K562 (cell line): ENCODE data around the gene RAB2B. TPM values are rescaled to one million over a fixed set of nuclear protein-coding genes. Genes with fewer than 3 reads are reported as not detected.

Source experiments
- ATAC-seq: fragments of 200-7000 bp; cut with Tn5 transposase; 3 replicates; pipeline ENCODE4 v1.9.1; 2020; ENCODE audit warnings: moderate library complexity
- BruUV-seq: library from RNA; stranded (reverse); fragments of 400-500 nt; replicated peaks from 2 replicates; lab custom pipeline; 2021; lab: Mats Ljungman, UMichigan
- CTCF ChIA-PET: fragments of 300-600 bp; formaldehyde crosslinking; extraction: SDS; loops from one replicate; lab custom pipeline; 2021; ENCODE audit warnings: low intra/inter-chr PET ratio; lab: Yijun Ruan, JAX
- POLR2A ChIA-PET: fragments of 300-600, 350-650 bp; sonication (Branson Sonifier 250); formaldehyde crosslinking; extraction: SDS; loops from one replicate; lab custom pipeline; 2021; ENCODE audit warnings: antibody characterized with exemption, inconsistent platforms; lab: Yijun Ruan, JAX
- DNase-seq, 4 experiments: peaks; one replicate each; pipeline versions ENCODE4 v3.0.0 to v3.0.0-alpha.2; 2011 to 2018; ENCODE audit warnings: low spot score in 3 of 4, mixed read lengths in 3 of 4; ENCODE audit errors: extremely low read depth in 1 of 4
- FAIRE-seq: peaks from 2 replicates; lab custom pipeline; 2011; peaks lifted over from hg19 to GRCh38; lab: Jason Lieb, UNC
- H2AFZ ChIP-seq: 2 replicates; pipeline ENCODE4 v1.6.0; 2011; ENCODE audit warnings: low read depth, low read length, control low read depth, inconsistent platforms
- H3K27ac ChIP-seq: fragments of 200-600 bp; 3 replicates; pipeline ENCODE4 v1.8.0; 2011; ENCODE audit warnings: low read depth, mild to moderate bottlenecking, control low read depth, inconsistent platforms, low read length, moderate library complexity, mixed read lengths; ENCODE audit errors: extremely low read depth
- H3K27me3 ChIP-seq, 2 experiments: fragments of 300-600 bp in 1 of 2; 2 replicates in 1 of 2; 3 replicates in 1 of 2; pipeline versions ENCODE4 v1.6.0 to v1.8.0; 2011; ENCODE audit warnings: inconsistent platforms in 2 of 2, low read length in 2 of 2, mild to moderate bottlenecking in 1 of 2, mixed read lengths in 1 of 2, moderate library complexity in 1 of 2; ENCODE audit not compliant: control insufficient read depth in 2 of 2, insufficient read depth in 2 of 2
- H3K36me3 ChIP-seq: fragments of 300-600 bp; 3 replicates; pipeline ENCODE4 v1.8.0; 2011; ENCODE audit warnings: mild to moderate bottlenecking, low read length, inconsistent platforms; ENCODE audit not compliant: control insufficient read depth, insufficient read depth
- H3K4me1 ChIP-seq, 2 experiments: fragments of 200-600 bp in 1 of 2; replicated peaks in 1 of 2; 2 replicates in 1 of 2; 3 replicates in 1 of 2; pipeline versions ENCODE4 v1.5.1 to v1.8.0; 2011; ENCODE audit warnings: inconsistent platforms in 2 of 2, low read length in 2 of 2, mild to moderate bottlenecking in 1 of 2, mixed read lengths in 1 of 2, moderate library complexity in 1 of 2; ENCODE audit not compliant: control insufficient read depth in 2 of 2, insufficient read depth in 2 of 2
- H3K4me2 ChIP-seq: 2 replicates; pipeline ENCODE4 v1.6.1; 2011; ENCODE audit warnings: low read length, control low read depth, inconsistent platforms, mixed read lengths; ENCODE audit not compliant: insufficient read depth
- H3K4me3 ChIP-seq: fragments of 200-600 bp; sonication (generic), shearing (Covaris generic); 2 replicates; pipeline ENCODE4 v1.5.1; 2016; ENCODE audit warnings: control low read depth, inconsistent platforms
- H3K79me2 ChIP-seq: fragments of 200-600 bp; 3 replicates; pipeline ENCODE4 v1.8.0; 2011; ENCODE audit warnings: low read length, inconsistent platforms; ENCODE audit not compliant: control insufficient read depth, insufficient read depth
- H3K9ac ChIP-seq, 2 experiments: 2 replicates each; pipeline versions ENCODE4 v1.6.0 to v1.6.1; 2011; ENCODE audit warnings: low read depth in 2 of 2, low read length in 2 of 2, control low read depth in 1 of 2, inconsistent platforms in 1 of 2, mild to moderate bottlenecking in 1 of 2, mixed read lengths in 1 of 2; ENCODE audit not compliant: insufficient read depth in 1 of 2
- H3K9me1 ChIP-seq: one replicate; pipeline ENCODE4 v1.6.0; 2011; ENCODE audit warnings: inconsistent platforms, mild to moderate bottlenecking, low read length, moderate library complexity; ENCODE audit not compliant: control insufficient read depth, insufficient read depth
- H3K9me3 ChIP-seq: replicated peaks from 2 replicates; pipeline ENCODE4 v1.5.1; 2011; ENCODE audit warnings: low read depth, low read length, inconsistent platforms; ENCODE audit not compliant: control insufficient read depth, insufficient read depth
- H4K20me1 ChIP-seq: replicated peaks from 2 replicates; pipeline ENCODE4 v1.6.1; 2011; ENCODE audit warnings: low read length, inconsistent platforms, mixed read lengths; ENCODE audit not compliant: control insufficient read depth, insufficient read depth
- ATF7 ChIP-seq: fragments of 450-650 bp; IDR thresholded peaks from 2 replicates; pipeline ENCODE4 v1.7.1; 2014; ENCODE audit warnings: mild to moderate bottlenecking, moderate library complexity
- CEBPB ChIP-seq: fragments of 450-650 bp; IDR thresholded peaks from 2 replicates; pipeline ENCODE4 v1.6.1; 2016; ENCODE audit warnings: missing genetic modification characterization, missing compliant biosample characterization
- EP400 ChIP-seq: fragments of 450-650 bp; IDR thresholded peaks from 2 replicates; pipeline ENCODE4 v1.6.1; 2017; ENCODE audit warnings: antibody characterized with exemption, mild to moderate bottlenecking, moderate library complexity
- JUN ChIP-seq, 2 experiments: sonication (generic) in 1 of 2; formaldehyde crosslinking in 1 of 2; IDR thresholded peaks; 2 replicates each; pipeline versions ENCODE4 v1.6.1 to v1.8.0; 2012 to 2022; ENCODE audit warnings: borderline replicate concordance in 2 of 2, mild to moderate bottlenecking in 2 of 2, improper control_type of control experiment in 1 of 2, low read depth in 1 of 2, low read length in 1 of 2, missing genetic modification reagents in 1 of 2
- PHF8 ChIP-seq: fragments of 200-600 bp; sonication (generic); IDR thresholded peaks from 2 replicates; pipeline ENCODE4 v1.6.1; 2012; ENCODE audit warnings: mixed run types, mild to moderate bottlenecking, inconsistent platforms, low read length, moderate library complexity, borderline replicate concordance
- POU5F1 ChIP-seq: fragments of 150-350 bp; IDR thresholded peaks from 2 replicates; pipeline ENCODE4 v1.6.1; 2014; ENCODE audit warnings: borderline replicate concordance, low read length, low read depth, mild to moderate bottlenecking; ENCODE audit not compliant: partially characterized antibody
- SRSF1 ChIP-seq: fragments of 200-400 bp; formaldehyde crosslinking; IDR thresholded peaks from 2 replicates; pipeline ENCODE4 v1.6.1; 2017; ENCODE audit warnings: mild to moderate bottlenecking, low read depth, low read length, moderate library complexity
- WGBS: fragments of 100-300 bp; shearing (Covaris generic); methylation state at CpG from one replicate; pipeline ENCODE4 v1.1.6; 2016; ENCODE audit warnings: low coverage, mixed read lengths; ENCODE audit not compliant: insufficient coverage; ENCODE audit errors: missing lambda C conversion rate; 5-methylcytosine and 5-hydroxymethylcytosine counted together
- in situ Hi-C: fragments of 300-500 bp; cut with MboI; formaldehyde crosslinking; loops from 4 replicates; pipeline ENCODE4 v1.15.0; 2018; ENCODE audit warnings: inconsistent platforms, mixed read lengths
- intact Hi-C: fragments of 100-400 bp; cut with micrococcal nuclease; formaldehyde crosslinking; loops from 2 replicates; pipeline ENCODE4 v1.14.2; 2022
- polyA plus RNA-seq, 8 experiments: library from polyadenylated mRNA; depleted of rRNA in 4 of 8; stranded (reverse) in 5 of 8; unstranded in 3 of 8; fragments of >200 nt; fragmentation: Nextera tagmentation in 2 of 8; fragmentation: Illumina TruSeq in 1 of 8; extraction: Ambion mirVana in 2 of 8; extraction: Trizol in 1 of 8; gene quantifications; 2 replicates each; pipeline versions ENCODE4 v1.2.1 to v1.2.3, GENCODE V29; 2011 to 2014; ENCODE audit warnings: inconsistent platforms in 1 of 8, missing spikeins in 1 of 8
- total RNA-seq, 7 experiments: library from RNA; depleted of rRNA in 6 of 7; stranded (reverse); fragments of >200 nt in 6 of 7; fragmentation: Illumina TruSeq in 2 of 7; extraction: Trizol in 2 of 7; gene quantifications; 2 replicates each; pipeline versions ENCODE4 v1.2.1 to v1.2.3, GENCODE V29; 2011 to 2021; ENCODE audit warnings: low replicate concordance in 1 of 7
- TF ChIP-seq, protein P1 (sequence below), 2 experiments: fragments of 450-650 bp in 1 of 2; IDR thresholded peaks; 2 replicates each; pipeline ENCODE4 v1.6.1; 2011 to 2017; ENCODE audit warnings: low read depth in 2 of 2, antibody characterized with exemption in 1 of 2, borderline replicate concordance in 1 of 2, low read length in 1 of 2, mild to moderate bottlenecking in 1 of 2, mixed read lengths in 1 of 2; ENCODE audit not compliant: control insufficient read depth in 1 of 2

Gene RAB2B
- total and polyA plus RNA-seq, 9 of the 15 experiments (the other 6 are each of a cell fraction or from before 2014, with no cell fraction given): 4.6 to 19.8 (median 9.8) TPM

DNA sequence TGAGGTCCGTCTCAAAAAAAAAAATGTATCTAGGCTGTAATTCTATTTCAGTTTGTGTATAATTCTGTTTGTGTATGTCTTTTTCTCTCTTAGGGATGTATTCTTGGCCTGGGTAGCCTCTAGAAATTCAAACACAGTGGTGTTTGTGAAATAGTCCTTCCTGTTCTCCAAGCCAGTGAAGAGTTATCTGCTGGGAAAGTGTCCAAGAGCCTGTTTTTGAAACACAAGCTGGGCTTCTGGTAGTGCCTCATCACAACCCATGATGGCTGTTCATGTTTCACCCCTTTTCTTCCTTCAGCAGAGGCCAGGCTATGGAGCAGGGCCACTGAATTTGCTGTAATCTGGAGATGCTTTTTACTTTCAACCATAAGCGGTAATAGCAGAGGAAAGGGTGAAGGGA, 19.7 kb upstream of the RAB2B start:
- Histone ChIP-seq H3K36me3 (peaks cover 77% of the 10 kb centered on the region), H3K27me3 (no peaks in the 10 kb centered on the region), H2AFZ (no peak overlapping the region), H3K9me1 (no peaks in the 10 kb centered on the region), H3K9ac (no peak overlapping the region), H3K9me3 (no peaks in the 10 kb centered on the region), H3K4me3 (no peak overlapping the region), H4K20me1 (no peaks in the 10 kb centered on the region; the same call in 1 of the 2 replicates), H3K4me1 (no peaks in the 10 kb centered on the region), H3K79me2 (no peaks in the 10 kb centered on the region), H3K27ac (no peak overlapping the region), H3K4me2 (no peak overlapping the region)
- DNase-seq: no peak
- ATAC-seq: no peak
- POLR2A ChIA-PET: no interaction called here
- in situ Hi-C loops: no loop called here
- no peak for FAIRE-seq
- intact Hi-C loops: no loop called here
- TF ChIP-seq POU5F1 (no peak), PHF8 (no peak)
- no TSS peak for BruUV-seq
- CTCF ChIA-PET: no interaction called here
- 66% methylated on average over 2 of the region's 2 CpGs for WGBS

DNA sequence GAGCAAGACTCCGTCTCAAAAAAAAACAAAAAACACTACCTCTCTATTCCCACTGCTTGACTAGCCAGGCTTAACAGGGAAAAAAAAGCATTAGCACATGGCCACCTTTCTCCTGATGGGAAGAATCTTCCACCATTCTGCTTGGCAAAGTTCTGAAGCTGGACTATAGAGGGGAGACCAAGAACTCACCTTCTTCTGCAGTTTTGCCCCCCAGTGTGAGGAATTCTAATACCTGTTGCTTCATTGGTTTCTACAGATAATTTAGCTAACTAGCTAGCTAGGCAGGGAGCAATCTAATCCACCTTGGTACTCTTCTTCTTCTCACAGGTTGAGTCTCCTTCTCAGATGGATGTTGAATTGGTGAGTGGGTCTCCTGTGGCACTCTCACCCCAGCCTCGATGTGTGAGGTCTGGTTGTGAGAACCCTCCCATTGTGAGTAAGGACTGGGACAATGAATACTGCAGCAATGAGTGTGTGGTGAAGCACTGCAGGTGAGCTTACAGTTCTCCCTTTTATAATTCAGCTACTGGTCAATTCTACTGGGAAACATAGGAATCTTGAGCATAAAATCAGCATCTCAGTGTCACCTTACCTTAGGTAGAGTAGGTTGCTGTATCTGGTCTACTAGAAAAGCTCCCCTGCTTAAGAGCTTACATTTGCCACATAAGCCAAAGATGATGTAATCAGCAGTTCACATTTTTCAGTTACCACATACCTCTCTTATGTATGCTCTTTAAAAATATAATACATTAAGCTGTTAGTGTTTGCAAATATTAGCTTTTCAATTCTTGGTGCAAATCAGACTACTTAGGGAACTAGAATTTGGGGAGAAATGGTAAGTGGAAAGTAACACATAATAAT, 18.4 kb upstream of the RAB2B start:
- H3K4me2 ChIP-seq: no peak overlapping the region
- no peaks in the 10 kb centered on the region for H3K9me3 ChIP-seq
- no peaks in the 10 kb centered on the region for H3K27me3 ChIP-seq
- no peaks in the 10 kb centered on the region for H3K79me2 ChIP-seq
- no peaks in the 10 kb centered on the region for H3K9me1 ChIP-seq
- no peak for DNase-seq
- no TSS peak for BruUV-seq
- no peak for FAIRE-seq
- no peak overlapping the region for H3K9ac ChIP-seq
- POLR2A ChIA-PET: interaction anchor here (0.6 to 1.0 kb wide), 3 partner anchors 14 to 91 kb away, joined by 3 read pairs; partner anchors contain the start of gene METTL3
- no peaks in the 10 kb centered on the region for H3K4me1 ChIP-seq
- peaks cover 72% of the 10 kb centered on the region for H3K36me3 ChIP-seq
- H3K27ac ChIP-seq: no peak overlapping the region; the same call in 2 of the 3 replicates
- ATAC-seq: no peak
- WGBS: 39% methylated on average over 2 of the region's 2 CpGs
- H2AFZ ChIP-seq: no peak overlapping the region
- intact Hi-C loops: no loop called here
- no peaks in the 10 kb centered on the region; the same call in 1 of the 2 replicates for H4K20me1 ChIP-seq
- in situ Hi-C loops: no loop called here
- CTCF ChIA-PET: no interaction called here
- H3K4me3 ChIP-seq: no peak overlapping the region
- TF ChIP-seq EP400 (no peak), SRSF1 (no peak), CEBPB (peak; percentile 20; the same call in 1 of the 2 replicates), JUN (IDR thresholded peaks at IDR 0.05; ENCODE audit: borderline replicate concordance, low read depth, low read length) (no peak), JUN (CRISPR knock-in tag; IDR thresholded peaks at IDR 0.05; ENCODE audit: borderline replicate concordance) (no peak), ATF7 (0 out of 2 replicates have a peak, but pooled peaks have one; percentile 32)
- TF ChIP-seq, protein P1, sequence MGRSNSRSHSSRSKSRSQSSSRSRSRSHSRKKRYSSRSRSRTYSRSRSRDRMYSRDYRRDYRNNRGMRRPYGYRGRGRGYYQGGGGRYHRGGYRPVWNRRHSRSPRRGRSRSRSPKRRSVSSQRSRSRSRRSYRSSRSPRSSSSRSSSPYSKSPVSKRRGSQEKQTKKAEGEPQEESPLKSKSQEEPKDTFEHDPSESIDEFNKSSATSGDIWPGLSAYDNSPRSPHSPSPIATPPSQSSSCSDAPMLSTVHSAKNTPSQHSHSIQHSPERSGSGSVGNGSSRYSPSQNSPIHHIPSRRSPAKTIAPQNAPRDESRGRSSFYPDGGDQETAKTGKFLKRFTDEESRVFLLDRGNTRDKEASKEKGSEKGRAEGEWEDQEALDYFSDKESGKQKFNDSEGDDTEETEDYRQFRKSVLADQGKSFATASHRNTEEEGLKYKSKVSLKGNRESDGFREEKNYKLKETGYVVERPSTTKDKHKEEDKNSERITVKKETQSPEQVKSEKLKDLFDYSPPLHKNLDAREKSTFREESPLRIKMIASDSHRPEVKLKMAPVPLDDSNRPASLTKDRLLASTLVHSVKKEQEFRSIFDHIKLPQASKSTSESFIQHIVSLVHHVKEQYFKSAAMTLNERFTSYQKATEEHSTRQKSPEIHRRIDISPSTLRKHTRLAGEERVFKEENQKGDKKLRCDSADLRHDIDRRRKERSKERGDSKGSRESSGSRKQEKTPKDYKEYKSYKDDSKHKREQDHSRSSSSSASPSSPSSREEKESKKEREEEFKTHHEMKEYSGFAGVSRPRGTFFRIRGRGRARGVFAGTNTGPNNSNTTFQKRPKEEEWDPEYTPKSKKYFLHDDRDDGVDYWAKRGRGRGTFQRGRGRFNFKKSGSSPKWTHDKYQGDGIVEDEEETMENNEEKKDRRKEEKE (IDR thresholded peaks at IDR 0.05; ENCODE audit: borderline replicate concordance in 1 of 2, control insufficient read depth in 1 of 2, low read depth in 2 of 2, low read length in 1 of 2): no peak
